Activated T-cell treated with anti-CD3 and anti-CD28 coated beads, Interleukin-2, amount 50 U/mL, for 24 hours (primary cell): Measurements from ENCODE around the gene ACOT4.
A peak's percentile ranks its signal among the peaks of the same experiment; 100 is the strongest.

Source experiments
- DNase-seq: peaks from one replicate; pipeline ENCODE4 v3.0.0-alpha.2; 2020
- H3K27ac Mint-ChIP-seq: 2 replicates; pipeline ENCODE4 v1.8.0; 2020; ENCODE audit warnings: mild to moderate bottlenecking, mixed read lengths
- H3K27me3 Mint-ChIP-seq: 2 replicates; pipeline ENCODE4 v1.8.0; 2020; ENCODE audit warnings: mixed read lengths
- H3K36me3 Mint-ChIP-seq: 2 replicates; pipeline ENCODE4 v1.8.0; 2020; ENCODE audit warnings: low read depth, mixed read lengths
- H3K4me1 Mint-ChIP-seq: 2 replicates; pipeline ENCODE4 v1.8.0; 2020; ENCODE audit warnings: low read depth, mixed read lengths
- H3K4me3 Mint-ChIP-seq: 2 replicates; pipeline ENCODE4 v1.8.0; 2020; ENCODE audit warnings: mild to moderate bottlenecking, moderate library complexity, mixed read lengths
- H3K9me3 Mint-ChIP-seq: 2 replicates; pipeline ENCODE4 v1.8.0; 2020; ENCODE audit warnings: mixed read lengths

The ACOT4 gene

DNA sequence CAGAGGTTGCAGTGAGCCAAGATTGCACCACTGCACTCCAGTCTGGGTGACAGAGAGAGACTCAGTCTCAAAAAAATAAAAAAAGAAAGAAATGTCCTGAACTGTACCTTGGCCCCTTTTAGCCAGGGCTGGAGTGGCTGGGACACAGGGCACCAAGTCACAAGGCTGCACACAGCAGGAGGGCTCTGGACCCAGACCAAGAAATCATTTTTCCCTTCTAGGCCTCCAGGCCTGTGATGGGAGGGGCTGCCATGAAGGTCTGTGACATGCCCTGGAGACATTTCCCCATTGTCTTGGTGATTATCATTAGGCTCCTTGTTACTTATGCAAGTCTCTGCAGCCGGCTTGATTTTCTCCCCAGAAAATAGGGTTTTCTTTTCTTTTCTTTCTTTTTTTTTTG is 15.6 kb downstream of the ACOT4 start:
- H3K4me1 Mint-ChIP-seq = peaks cover 2% of the 10 kb centered on the region
- H3K36me3 Mint-ChIP-seq = no peaks in the 10 kb centered on the region
- no peak overlapping the region for H3K27ac Mint-ChIP-seq
- no peaks in the 10 kb centered on the region for H3K9me3 Mint-ChIP-seq
- H3K27me3 Mint-ChIP-seq = no peaks in the 10 kb centered on the region
- H3K4me3 Mint-ChIP-seq = no peak overlapping the region
- DNase-seq = no peak

GRCh38 chr14:73610687-73611086 is 19.0 kb downstream of the ACOT4 start:
- no peak for DNase-seq
- H3K4me1 Mint-ChIP-seq = peaks cover 6% of the 10 kb centered on the region
- H3K9me3 Mint-ChIP-seq = no peaks in the 10 kb centered on the region
- no peaks in the 10 kb centered on the region for H3K36me3 Mint-ChIP-seq
- H3K27me3 Mint-ChIP-seq = peaks cover 4% of the 10 kb centered on the region
- H3K4me3 Mint-ChIP-seq = no peak overlapping the region
- H3K27ac Mint-ChIP-seq = no peak overlapping the region

DNA sequence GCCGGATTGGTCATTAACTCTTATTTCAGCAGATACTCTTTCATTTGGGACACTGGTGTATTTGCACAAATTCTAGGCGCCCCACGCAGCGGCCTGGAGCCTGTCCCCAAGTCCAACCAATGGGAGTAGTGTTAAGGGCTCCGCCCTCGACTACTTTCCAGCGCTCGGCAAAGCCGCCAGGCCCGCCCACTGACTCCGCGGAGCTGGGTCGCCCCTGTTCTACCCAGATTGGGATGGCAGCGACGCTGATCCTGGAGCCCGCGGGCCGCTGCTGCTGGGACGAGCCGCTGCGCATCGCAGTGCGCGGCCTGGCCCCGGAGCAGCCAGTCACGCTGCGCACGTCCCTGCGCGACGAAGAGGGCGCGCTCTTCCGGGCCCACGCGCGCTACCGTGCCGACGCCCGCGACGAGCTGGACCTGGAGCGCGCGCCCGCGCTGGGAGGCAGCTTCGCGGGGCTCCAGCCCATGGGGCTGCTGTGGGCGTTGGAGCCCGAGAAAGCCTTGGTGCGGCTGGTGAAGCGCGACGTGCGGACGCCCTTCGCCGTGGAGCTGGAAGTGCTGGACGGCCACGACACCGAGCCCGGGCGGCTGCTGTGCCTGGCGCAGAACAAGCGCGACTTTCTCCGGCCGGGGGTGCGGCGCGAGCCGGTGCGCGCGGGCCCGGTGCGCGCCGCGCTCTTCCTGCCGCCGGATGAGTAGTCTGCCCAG is 20.8 kb downstream of the ACOT4 start, which contains the start of gene ACOT6:
TSS of gene ACOT6 (plus strand) at position 179 of the 707 bp plus-strand sequence. CDS start at position 234, 55 bp downstream.
- no peaks in the 10 kb centered on the region for H3K36me3 Mint-ChIP-seq
- peaks cover 4% of the 10 kb centered on the region for H3K27me3 Mint-ChIP-seq
- peak within 1 kb of the TSS; percentile 77 for H3K4me3 Mint-ChIP-seq
- peaks cover 6% of the 10 kb centered on the region for H3K4me1 Mint-ChIP-seq
- DNase-seq = peak; percentile 81
- no peak within 1 kb of the TSS for H3K27ac Mint-ChIP-seq
- H3K9me3 Mint-ChIP-seq = no peaks in the 10 kb centered on the region

DNA sequence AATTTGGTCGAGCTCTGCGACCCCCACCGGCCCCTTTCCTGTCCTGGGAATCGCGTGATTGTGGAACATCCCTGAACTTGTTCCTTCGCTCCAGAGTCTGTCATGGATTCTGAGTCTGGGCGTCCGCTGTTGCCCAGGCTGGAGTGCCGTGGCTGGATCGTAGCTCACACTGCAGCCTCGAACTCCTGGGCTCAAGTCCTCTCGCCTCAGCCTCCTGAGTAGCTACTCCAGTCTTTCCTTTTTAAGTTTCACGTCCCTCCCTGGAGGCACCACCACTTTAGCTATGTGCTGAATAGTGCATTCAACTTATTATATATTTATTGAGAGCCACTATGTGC is 21.3 kb downstream of the ACOT4 start:
- H3K36me3 Mint-ChIP-seq = no peaks in the 10 kb centered on the region
- peak overlapping the region; percentile 77 for H3K4me3 Mint-ChIP-seq
- no peak overlapping the region for H3K27ac Mint-ChIP-seq
- peaks cover 4% of the 10 kb centered on the region for H3K27me3 Mint-ChIP-seq
- no peaks in the 10 kb centered on the region for H3K9me3 Mint-ChIP-seq
- DNase-seq = no peak
- H3K4me1 Mint-ChIP-seq = peaks cover 6% of the 10 kb centered on the region

DNA sequence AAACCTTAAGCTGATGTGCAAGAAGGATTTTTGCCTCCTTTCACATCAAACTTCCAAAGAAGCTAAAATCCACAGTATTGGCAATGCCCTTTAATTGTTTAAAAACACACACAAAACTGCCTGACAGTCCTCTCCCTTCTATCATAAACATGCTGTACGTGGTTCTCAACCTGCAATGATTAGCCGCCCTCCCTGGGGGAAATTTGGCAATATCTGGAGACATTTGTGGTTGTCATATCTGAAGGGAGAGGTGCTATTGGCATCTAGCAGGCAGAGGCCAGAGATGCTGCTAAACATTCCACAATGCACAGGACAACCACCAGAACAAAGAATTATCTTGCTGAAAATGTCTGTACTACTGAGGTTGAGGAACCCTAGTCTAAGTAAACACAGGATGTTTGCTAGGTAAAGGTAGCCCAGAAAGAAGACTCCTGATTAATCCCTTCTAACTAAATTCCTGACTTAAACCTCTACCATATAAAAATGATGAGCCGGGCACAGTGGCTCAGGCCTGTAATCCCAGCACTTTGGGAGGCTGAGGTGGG is 21.8 kb downstream of the ACOT4 start:
- Mint-ChIP-seq H3K9me3 (no peaks in the 10 kb centered on the region), H3K4me1 (peaks cover 6% of the 10 kb centered on the region), H3K36me3 (no peaks in the 10 kb centered on the region), H3K27ac (no peak overlapping the region), H3K4me3 (peak overlapping the region; percentile 77), H3K27me3 (peaks cover 4% of the 10 kb centered on the region)
- DNase-seq = no peak

DNA sequence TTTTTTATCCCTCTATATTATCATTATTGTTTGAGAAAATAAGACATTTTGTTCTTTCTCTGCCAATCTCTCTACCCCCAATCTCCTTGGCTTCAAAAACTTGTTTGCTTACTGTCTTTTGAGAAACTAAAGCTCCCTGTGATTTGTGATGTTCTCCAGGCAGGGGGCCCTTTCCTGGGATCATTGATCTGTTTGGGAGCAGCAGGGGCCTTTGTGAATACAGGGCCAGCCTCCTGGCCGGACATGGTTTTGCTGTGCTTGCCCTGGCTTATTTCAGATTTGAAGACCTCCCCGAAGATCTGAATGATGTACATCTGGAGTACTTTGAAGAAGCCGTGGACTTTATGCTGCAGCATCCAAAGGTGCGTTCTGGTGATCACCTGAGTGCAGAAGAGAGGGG is 25.2 kb downstream of the ACOT4 start:
- Mint-ChIP-seq H3K27me3 (peaks cover 4% of the 10 kb centered on the region), H3K4me3 (no peak overlapping the region), H3K9me3 (no peaks in the 10 kb centered on the region), H3K27ac (no peak overlapping the region), H3K36me3 (no peaks in the 10 kb centered on the region), H3K4me1 (peaks cover 6% of the 10 kb centered on the region)
- no peak for DNase-seq

- H3K4me1 Mint-ChIP-seq = no peaks in the 10 kb centered on the region
- H3K4me3 Mint-ChIP-seq = no peak overlapping the region
- H3K27me3 Mint-ChIP-seq = no peaks in the 10 kb centered on the region
- no peak for DNase-seq
- H3K9me3 Mint-ChIP-seq = no peaks in the 10 kb centered on the region
- H3K36me3 Mint-ChIP-seq = no peaks in the 10 kb centered on the region
- H3K27ac Mint-ChIP-seq = no peak overlapping the region
Observed at GRCh38 chr14:73619524-73619923, 27.9 kb downstream of the ACOT4 start.

- no peaks in the 10 kb centered on the region for H3K27me3 Mint-ChIP-seq
- no peak for DNase-seq
- H3K27ac Mint-ChIP-seq = no peak overlapping the region
- H3K4me3 Mint-ChIP-seq = no peak overlapping the region
- H3K4me1 Mint-ChIP-seq = no peaks in the 10 kb centered on the region
- H3K9me3 Mint-ChIP-seq = no peaks in the 10 kb centered on the region
- H3K36me3 Mint-ChIP-seq = no peaks in the 10 kb centered on the region
Observed at GRCh38 chr14:73620268-73620667, 28.6 kb downstream of the ACOT4 start.

GRCh38 chr14:73623504-73624054 is 31.9 kb downstream of the ACOT4 start:
- peaks cover 2% of the 10 kb centered on the region for H3K4me1 Mint-ChIP-seq
- H3K9me3 Mint-ChIP-seq = no peaks in the 10 kb centered on the region
- no peak overlapping the region for H3K4me3 Mint-ChIP-seq
- H3K36me3 Mint-ChIP-seq = no peaks in the 10 kb centered on the region
- no peak overlapping the region for H3K27ac Mint-ChIP-seq
- DNase-seq = no peak
- no peaks in the 10 kb centered on the region for H3K27me3 Mint-ChIP-seq

DNA sequence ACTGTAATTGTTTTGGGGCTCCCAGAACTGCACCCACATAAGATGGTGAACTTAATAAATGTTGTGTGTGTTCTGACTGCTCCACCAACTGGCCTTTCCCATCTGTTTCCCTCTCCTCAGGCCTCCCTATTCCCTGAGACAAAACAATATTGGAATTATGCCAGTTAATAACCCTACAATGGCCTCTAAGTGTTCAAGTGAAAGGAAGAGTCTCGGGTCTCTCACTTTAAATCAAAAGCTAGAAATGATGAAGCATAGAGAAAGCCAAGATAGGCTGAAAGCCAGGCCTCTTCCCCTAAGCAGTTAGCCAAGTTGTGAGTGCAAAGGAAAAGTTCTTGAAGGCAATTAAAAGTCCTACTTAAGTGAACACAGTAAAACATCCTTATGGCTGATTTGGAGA is 34.0 kb downstream of the ACOT4 start:
- Mint-ChIP-seq H3K4me3 (no peak overlapping the region), H3K9me3 (no peaks in the 10 kb centered on the region), H3K4me1 (peaks cover 2% of the 10 kb centered on the region), H3K27ac (no peak overlapping the region), H3K36me3 (no peaks in the 10 kb centered on the region), H3K27me3 (peaks cover 5% of the 10 kb centered on the region)
- no peak for DNase-seq

- Mint-ChIP-seq H3K27ac (no peak overlapping the region), H3K36me3 (no peaks in the 10 kb centered on the region), H3K4me3 (no peak overlapping the region), H3K9me3 (no peaks in the 10 kb centered on the region), H3K4me1 (peaks cover 2% of the 10 kb centered on the region), H3K27me3 (peaks cover 5% of the 10 kb centered on the region)
- DNase-seq = no peak
Observed at GRCh38 chr14:73627151-73627558, 35.5 kb downstream of the ACOT4 start.

GRCh38 chr14:73630009-73630780 is 38.5 kb downstream of the ACOT4 start:
- H3K27ac Mint-ChIP-seq = no peak overlapping the region
- H3K9me3 Mint-ChIP-seq = no peaks in the 10 kb centered on the region
- peaks cover 13% of the 10 kb centered on the region for H3K4me1 Mint-ChIP-seq
- no peak for DNase-seq
- no peak overlapping the region for H3K4me3 Mint-ChIP-seq
- H3K27me3 Mint-ChIP-seq = peaks cover 15% of the 10 kb centered on the region
- H3K36me3 Mint-ChIP-seq = no peaks in the 10 kb centered on the region

GRCh38 chr14:73633116-73634010 is 41.7 kb downstream of the ACOT4 start:
- Mint-ChIP-seq H3K9me3 (no peaks in the 10 kb centered on the region), H3K4me3 (peak overlapping the region; percentile 59), H3K4me1 (peaks cover 11% of the 10 kb centered on the region), H3K27ac (peak overlapping the region; percentile 62), H3K36me3 (no peaks in the 10 kb centered on the region), H3K27me3 (peaks cover 15% of the 10 kb centered on the region)
- peak; percentile 78 for DNase-seq
